SU-DHL-6 (cell line): ENCODE results near the gene KDM5B.

Experiments used
- EZH2phosphoT487 ChIP-seq: fragments of 200-600 bp; sonication (generic), shearing (Covaris generic); conservative IDR thresholded peaks from 2 replicates; pipeline ENCODE4 v1.6.1; 2018; ENCODE audit warnings: mild to moderate bottlenecking, antibody characterized with exemption, low read length, moderate library complexity, mixed read lengths
- TF ChIP-seq, protein P1 (sequence below): fragments of 200-600 bp; sonication (generic); IDR thresholded peaks from one replicate; pipeline ENCODE4 v1.5.1; 2017; ENCODE audit warnings: antibody characterized with exemption, mild to moderate bottlenecking, low read length, moderate library complexity; ENCODE audit not compliant: insufficient read depth, poor library complexity, severe bottlenecking

DNA sequence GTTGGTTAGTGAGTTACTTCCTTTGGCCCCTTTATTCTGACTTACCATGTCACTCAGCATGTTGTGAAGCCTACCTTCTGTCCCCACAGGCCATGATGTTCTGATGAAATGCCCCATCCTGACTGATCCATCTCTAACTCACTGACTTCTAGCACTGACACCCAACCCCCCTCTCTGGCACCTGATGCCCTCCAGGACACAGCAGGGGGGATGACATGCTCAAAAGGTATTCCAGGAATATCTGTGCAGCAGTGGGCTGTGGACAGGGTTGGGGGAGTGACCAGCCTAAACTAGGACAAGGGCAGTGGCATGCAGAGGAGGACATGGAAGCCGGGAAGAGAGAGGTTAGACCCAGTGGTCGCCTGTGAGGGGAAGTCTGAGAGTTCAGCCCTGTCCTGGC, 123.5 kb downstream of the KDM5B start:
- TF ChIP-seq, protein P1, sequence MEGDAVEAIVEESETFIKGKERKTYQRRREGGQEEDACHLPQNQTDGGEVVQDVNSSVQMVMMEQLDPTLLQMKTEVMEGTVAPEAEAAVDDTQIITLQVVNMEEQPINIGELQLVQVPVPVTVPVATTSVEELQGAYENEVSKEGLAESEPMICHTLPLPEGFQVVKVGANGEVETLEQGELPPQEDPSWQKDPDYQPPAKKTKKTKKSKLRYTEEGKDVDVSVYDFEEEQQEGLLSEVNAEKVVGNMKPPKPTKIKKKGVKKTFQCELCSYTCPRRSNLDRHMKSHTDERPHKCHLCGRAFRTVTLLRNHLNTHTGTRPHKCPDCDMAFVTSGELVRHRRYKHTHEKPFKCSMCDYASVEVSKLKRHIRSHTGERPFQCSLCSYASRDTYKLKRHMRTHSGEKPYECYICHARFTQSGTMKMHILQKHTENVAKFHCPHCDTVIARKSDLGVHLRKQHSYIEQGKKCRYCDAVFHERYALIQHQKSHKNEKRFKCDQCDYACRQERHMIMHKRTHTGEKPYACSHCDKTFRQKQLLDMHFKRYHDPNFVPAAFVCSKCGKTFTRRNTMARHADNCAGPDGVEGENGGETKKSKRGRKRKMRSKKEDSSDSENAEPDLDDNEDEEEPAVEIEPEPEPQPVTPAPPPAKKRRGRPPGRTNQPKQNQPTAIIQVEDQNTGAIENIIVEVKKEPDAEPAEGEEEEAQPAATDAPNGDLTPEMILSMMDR: no peak
- no peak for TF ChIP-seq EZH2phosphoT487
